Activated CD8-positive, alpha-beta T cell treated with anti-CD3 and anti-CD28 coated beads for 36 hours (primary cell): ENCODE data around the gene UVRAG. TPM values are rescaled to one million over a fixed set of nuclear protein-coding genes. Genes with fewer than 3 reads are reported as not detected.

Experiments used
- ATAC-seq: fragments of 200-7000 bp; cut with Tn5 transposase; one replicate; pipeline ENCODE4 v1.10.0; 2021; ENCODE audit warnings: mild to moderate bottlenecking, moderate library complexity
- CTCF ChIA-PET: fragments of 350-600 bp; sonication (Branson Sonifier 250); formaldehyde crosslinking; loops from one replicate; lab custom pipeline; 2021; ENCODE audit warnings: antibody characterized with exemption; lab: Charles Lee
- POLR2A ChIA-PET: fragments of 350-600 bp; sonication (Branson Sonifier 250); formaldehyde crosslinking; loops from one replicate; lab custom pipeline; 2021; ENCODE audit warnings: antibody characterized with exemption; lab: Charles Lee
- DNase-seq: peaks from one replicate; pipeline ENCODE4 v3.0.0-alpha.2; 2020
- H3K27ac Mint-ChIP-seq: one replicate; pipeline ENCODE4 v1.8.0; 2021; ENCODE audit warnings: mild to moderate bottlenecking, mixed read lengths
- H3K27me3 Mint-ChIP-seq: one replicate; pipeline ENCODE4 v1.8.0; 2021; ENCODE audit warnings: mixed read lengths
- H3K36me3 Mint-ChIP-seq: one replicate; pipeline ENCODE4 v1.8.0; 2021; ENCODE audit warnings: low read depth, mixed read lengths
- H3K4me1 Mint-ChIP-seq: one replicate; pipeline ENCODE4 v1.8.0; 2021; ENCODE audit warnings: low read depth, mixed read lengths
- H3K4me3 Mint-ChIP-seq: one replicate; pipeline ENCODE4 v1.8.0; 2021; ENCODE audit warnings: mild to moderate bottlenecking, moderate library complexity, mixed read lengths
- H3K9me3 Mint-ChIP-seq: one replicate; pipeline ENCODE4 v1.8.0; 2021; ENCODE audit warnings: mixed read lengths
- intact Hi-C: fragments of 100-400 bp; cut with micrococcal nuclease; formaldehyde crosslinking; loops from one replicate; pipeline ENCODE4 v1.10.0; 2022
- total RNA-seq, 2 experiments: library from RNA; stranded (reverse); gene quantifications; one replicate each; pipeline ENCODE4 v1.2.3, GENCODE V29; 2021
- TF ChIP-seq, protein P1 (sequence below): fragments of 200-600 bp; IDR thresholded peaks from one replicate; pipeline ENCODE4 v1.8.0; 2022; ENCODE audit warnings: antibody characterized with exemption, mild to moderate bottlenecking

UVRAG gene
- total RNA-seq, 2 experiments from 2014 or later = 14.4 to 15.7 TPM

DNA sequence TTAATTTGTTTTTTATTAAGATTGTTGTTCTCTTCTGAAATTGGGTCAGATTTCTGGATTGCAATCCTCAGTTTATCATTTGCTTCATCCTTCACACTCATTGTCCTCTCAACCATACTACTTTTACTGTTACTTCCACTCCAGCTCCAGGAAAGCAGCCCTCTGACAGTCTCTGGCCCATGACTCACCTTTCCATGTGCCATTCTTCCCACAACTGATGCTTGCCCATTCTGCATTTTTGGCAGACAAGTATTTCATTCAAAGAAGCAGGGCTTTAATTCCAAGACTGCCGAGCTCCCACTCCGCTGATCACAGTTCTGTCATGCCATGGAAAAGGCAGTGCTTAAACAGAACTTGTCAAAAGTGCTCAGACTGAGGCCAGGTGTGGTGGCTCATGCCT is 252.1 kb downstream of the UVRAG start:
- Mint-ChIP-seq H3K4me3 (no peak overlapping the region), H3K27me3 (no peaks in the 10 kb centered on the region), H3K27ac (no peak overlapping the region), H3K36me3 (peaks cover 5% of the 10 kb centered on the region), H3K9me3 (no peaks in the 10 kb centered on the region), H3K4me1 (no peaks in the 10 kb centered on the region)
- intact Hi-C loops = no loop called here
- TF ChIP-seq, protein P1, sequence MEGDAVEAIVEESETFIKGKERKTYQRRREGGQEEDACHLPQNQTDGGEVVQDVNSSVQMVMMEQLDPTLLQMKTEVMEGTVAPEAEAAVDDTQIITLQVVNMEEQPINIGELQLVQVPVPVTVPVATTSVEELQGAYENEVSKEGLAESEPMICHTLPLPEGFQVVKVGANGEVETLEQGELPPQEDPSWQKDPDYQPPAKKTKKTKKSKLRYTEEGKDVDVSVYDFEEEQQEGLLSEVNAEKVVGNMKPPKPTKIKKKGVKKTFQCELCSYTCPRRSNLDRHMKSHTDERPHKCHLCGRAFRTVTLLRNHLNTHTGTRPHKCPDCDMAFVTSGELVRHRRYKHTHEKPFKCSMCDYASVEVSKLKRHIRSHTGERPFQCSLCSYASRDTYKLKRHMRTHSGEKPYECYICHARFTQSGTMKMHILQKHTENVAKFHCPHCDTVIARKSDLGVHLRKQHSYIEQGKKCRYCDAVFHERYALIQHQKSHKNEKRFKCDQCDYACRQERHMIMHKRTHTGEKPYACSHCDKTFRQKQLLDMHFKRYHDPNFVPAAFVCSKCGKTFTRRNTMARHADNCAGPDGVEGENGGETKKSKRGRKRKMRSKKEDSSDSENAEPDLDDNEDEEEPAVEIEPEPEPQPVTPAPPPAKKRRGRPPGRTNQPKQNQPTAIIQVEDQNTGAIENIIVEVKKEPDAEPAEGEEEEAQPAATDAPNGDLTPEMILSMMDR = no peak
- ChIA-PET CTCF (interaction anchor here (1.0 kb wide), 1 partner anchor 13 kb away, joined by 3 read pairs; no protein-coding TSS in a partner anchor), POLR2A (no interaction called here)
- ATAC-seq = no peak
- no peak for DNase-seq

DNA sequence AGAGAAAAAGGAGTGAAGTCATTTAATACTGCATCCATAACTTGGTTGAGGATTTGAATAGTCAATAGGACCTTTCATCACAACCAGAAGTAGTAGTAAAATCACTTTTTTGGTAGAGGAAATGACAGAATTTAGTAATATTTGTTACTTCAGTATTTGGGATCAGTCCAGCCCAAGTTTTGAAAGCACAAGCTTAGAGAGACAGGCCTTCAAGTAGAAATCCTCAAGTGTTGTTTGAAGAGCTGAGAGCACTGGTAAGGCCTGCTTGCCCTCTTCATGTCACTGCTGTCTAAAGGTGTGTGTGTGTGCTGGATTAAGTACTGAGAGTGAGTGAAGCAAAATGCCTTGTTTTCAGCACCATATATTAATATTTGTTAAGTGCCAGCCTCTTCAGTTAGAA is 254.0 kb downstream of the UVRAG start:
- H3K4me1 Mint-ChIP-seq = no peaks in the 10 kb centered on the region
- no peaks in the 10 kb centered on the region for H3K9me3 Mint-ChIP-seq
- no peaks in the 10 kb centered on the region for H3K27me3 Mint-ChIP-seq
- ATAC-seq (no peak), DNase-seq (no peak)
- ChIA-PET CTCF (no interaction called here), POLR2A (no interaction called here)
- TF ChIP-seq, protein P1 = no peak
- peaks cover 5% of the 10 kb centered on the region for H3K36me3 Mint-ChIP-seq
- intact Hi-C loops = no loop called here
- H3K4me3 Mint-ChIP-seq = no peak overlapping the region
- H3K27ac Mint-ChIP-seq = no peak overlapping the region

GRCh38 chr11:76071090-76071489 is 256.1 kb downstream of the UVRAG start:
- CTCF ChIA-PET = interaction anchor here (1.7 kb wide), 1 partner anchor 81 kb away, joined by 6 read pairs; no protein-coding TSS in a partner anchor
- peaks cover 11% of the 10 kb centered on the region for H3K36me3 Mint-ChIP-seq
- no peak overlapping the region for H3K27ac Mint-ChIP-seq
- TF ChIP-seq, protein P1 = no peak
- POLR2A ChIA-PET = no interaction called here
- no peak for DNase-seq
- no peak overlapping the region for H3K4me3 Mint-ChIP-seq
- H3K9me3 Mint-ChIP-seq = peaks cover 6% of the 10 kb centered on the region
- H3K4me1 Mint-ChIP-seq = peaks cover 5% of the 10 kb centered on the region
- ATAC-seq = no peak
- no peaks in the 10 kb centered on the region for H3K27me3 Mint-ChIP-seq
- intact Hi-C loops = no loop called here

DNA sequence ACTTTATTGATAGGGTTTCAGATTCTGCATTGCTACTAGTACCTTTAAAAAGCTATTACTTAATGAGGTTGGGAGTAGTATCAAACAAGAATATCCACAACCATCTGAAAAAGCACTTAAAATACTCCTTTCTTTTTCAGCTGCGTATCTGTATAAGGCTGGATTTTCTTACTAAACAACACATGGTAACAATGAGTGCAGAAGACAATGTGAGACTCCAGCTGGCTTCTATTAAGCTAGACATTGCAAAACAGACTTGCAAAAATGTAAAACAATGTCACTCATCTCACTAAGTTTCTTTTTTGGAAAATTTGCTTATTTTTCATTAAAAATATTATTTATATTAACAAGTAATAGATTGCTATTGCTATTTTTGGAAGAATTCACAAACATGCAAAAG is 258.7 kb downstream of the UVRAG start:
- Mint-ChIP-seq H3K4me3 (no peak overlapping the region), H3K27ac (no peak overlapping the region), H3K36me3 (peaks cover 8% of the 10 kb centered on the region), H3K9me3 (peaks cover 8% of the 10 kb centered on the region), H3K4me1 (peaks cover 13% of the 10 kb centered on the region), H3K27me3 (no peaks in the 10 kb centered on the region)
- no peak for ATAC-seq
- ChIA-PET POLR2A (no interaction called here), CTCF (interaction anchor here (3.2 kb wide), 1 partner anchor 78 kb away, joined by 12 read pairs; no protein-coding TSS in a partner anchor)
- TF ChIP-seq, protein P1 = no peak
- intact Hi-C loops = no loop called here
- DNase-seq = no peak

DNA sequence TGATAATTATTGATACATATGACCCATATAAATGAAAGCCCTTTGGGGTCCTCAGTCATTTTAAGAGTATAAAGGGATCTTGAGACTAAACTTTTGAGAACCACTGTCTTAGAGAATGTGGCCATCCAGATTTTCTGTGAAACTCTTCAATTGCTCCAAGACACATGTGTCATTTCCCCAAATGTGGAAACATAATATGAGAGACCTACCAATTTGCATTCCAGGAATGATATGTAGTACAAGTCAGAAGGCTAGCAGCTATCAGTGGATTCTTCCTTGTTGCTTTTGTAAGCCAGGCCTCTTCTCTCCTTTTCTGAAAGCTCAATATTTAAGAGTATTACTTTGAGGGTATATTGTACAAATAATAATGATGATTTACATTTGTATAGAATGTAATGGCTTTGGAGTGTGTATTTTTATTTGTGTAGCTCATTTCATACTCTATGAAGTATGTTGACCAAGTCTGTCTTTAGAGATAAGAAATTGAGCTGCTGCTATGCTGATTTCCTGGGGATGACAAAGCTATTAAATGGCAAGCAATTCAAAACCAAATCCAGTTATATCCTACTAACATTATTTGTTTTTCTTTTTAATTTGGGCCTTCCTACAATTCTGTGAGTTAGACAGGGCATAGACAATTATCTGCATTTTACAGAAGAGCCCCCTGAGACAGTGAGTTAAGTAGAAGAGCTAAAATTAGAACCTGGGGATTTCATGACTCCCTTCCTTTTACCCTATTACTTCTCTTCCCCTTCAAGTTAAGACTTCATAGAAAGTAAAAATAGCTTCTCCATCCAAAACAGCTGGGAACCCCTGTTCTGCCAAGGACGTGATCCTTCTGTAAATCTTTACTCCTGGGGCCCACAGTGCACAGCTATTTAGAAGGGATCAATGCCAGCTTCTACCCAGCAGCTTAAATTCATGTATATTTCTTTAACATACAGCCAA is 259.4 kb downstream of the UVRAG start:
- peaks cover 8% of the 10 kb centered on the region for H3K9me3 Mint-ChIP-seq
- no peak overlapping the region for H3K4me3 Mint-ChIP-seq
- ChIA-PET POLR2A (no interaction called here), CTCF (interaction anchor here (3.2 kb wide), 1 partner anchor 78 kb away, joined by 12 read pairs; no protein-coding TSS in a partner anchor)
- ATAC-seq = no peak
- H3K27me3 Mint-ChIP-seq = no peaks in the 10 kb centered on the region
- H3K36me3 Mint-ChIP-seq = peaks cover 10% of the 10 kb centered on the region
- H3K27ac Mint-ChIP-seq = no peak overlapping the region
- DNase-seq = no peak
- intact Hi-C loops = no loop called here
- H3K4me1 Mint-ChIP-seq = peaks cover 13% of the 10 kb centered on the region
- TF ChIP-seq, protein P1 = no peak
